Prostate gland (tissue), 2 donors: ENCODE measurements around the gene BMERB1.

Experiments used
- POLR2A ChIP-seq: fragments of 450-650 bp; IDR thresholded peaks from one replicate; pipeline ENCODE4 v1.6.1; 2016; ENCODE audit warnings: antibody characterized with exemption, mild to moderate bottlenecking
- POLR2AphosphoS5 ChIP-seq: sonication (generic); formaldehyde crosslinking; IDR thresholded peaks from one replicate; pipeline ENCODE4 v1.6.1; 2017; ENCODE audit warnings: antibody characterized with exemption
- TF ChIP-seq, protein P1 (sequence below), 4 experiments: fragments of 200-600 bp in 2 of 4; fragments of 450-650 bp in 2 of 4; sonication (generic) in 2 of 4; IDR thresholded peaks; 1 replicate in 3 of 4; 2 replicates in 1 of 4; pipeline ENCODE4 v1.5.1; 2016 to 2019; ENCODE audit warnings: antibody characterized with exemption in 4 of 4, mild to moderate bottlenecking in 2 of 4, moderate library complexity in 2 of 4

DNA sequence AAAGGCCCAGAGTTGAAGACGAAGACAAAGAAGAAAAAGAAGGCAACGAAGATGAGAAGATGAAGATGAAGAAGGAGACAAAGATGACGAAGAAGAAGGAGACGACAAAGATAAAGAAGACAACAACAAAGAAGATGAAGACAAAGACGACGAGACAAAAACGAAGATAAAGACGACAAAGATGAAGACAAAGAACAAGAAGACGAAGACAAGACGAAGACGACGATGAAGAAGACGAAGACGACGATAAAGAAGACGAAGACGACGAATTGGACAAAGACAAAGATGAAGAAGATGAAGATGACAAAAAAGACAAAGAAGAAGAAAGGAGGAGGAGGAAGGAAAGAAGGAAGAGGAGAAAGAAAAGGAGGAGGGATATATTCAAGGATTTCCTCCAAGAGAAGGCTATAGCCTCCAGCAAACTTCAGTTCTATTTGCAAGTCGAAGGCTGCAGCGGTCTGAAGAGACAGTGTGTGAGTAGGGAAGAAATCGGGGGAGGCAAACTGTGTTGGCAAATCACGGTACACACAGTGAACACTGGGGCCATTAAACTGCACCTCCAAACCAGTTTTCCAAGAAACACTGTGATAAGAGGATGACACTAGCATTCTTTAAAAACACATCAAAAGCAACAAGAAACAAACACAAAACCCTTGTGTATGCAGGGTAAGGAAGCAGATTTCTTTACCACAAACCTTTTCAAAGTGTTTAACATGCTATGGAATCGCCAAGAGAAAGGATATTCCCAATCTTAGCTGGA is 168.1 kb downstream of the BMERB1 start:
- TF ChIP-seq, protein P1, sequence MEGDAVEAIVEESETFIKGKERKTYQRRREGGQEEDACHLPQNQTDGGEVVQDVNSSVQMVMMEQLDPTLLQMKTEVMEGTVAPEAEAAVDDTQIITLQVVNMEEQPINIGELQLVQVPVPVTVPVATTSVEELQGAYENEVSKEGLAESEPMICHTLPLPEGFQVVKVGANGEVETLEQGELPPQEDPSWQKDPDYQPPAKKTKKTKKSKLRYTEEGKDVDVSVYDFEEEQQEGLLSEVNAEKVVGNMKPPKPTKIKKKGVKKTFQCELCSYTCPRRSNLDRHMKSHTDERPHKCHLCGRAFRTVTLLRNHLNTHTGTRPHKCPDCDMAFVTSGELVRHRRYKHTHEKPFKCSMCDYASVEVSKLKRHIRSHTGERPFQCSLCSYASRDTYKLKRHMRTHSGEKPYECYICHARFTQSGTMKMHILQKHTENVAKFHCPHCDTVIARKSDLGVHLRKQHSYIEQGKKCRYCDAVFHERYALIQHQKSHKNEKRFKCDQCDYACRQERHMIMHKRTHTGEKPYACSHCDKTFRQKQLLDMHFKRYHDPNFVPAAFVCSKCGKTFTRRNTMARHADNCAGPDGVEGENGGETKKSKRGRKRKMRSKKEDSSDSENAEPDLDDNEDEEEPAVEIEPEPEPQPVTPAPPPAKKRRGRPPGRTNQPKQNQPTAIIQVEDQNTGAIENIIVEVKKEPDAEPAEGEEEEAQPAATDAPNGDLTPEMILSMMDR (IDR thresholded peaks at IDR 0.05), result no peak
- TF ChIP-seq POLR2A (no peak), POLR2AphosphoS5 (no peak)
